Heart left ventricle (tissue), 16 donors: ENCODE data around the gene EXOC4. TPM values are rescaled to one million over a fixed set of nuclear protein-coding genes. Genes with fewer than 3 reads are reported as not detected.

Experiments used
- ATAC-seq, 4 donors: fragments of 200-7000 bp; cut with Tn5 transposase; one replicate each; pipeline ENCODE4 v1.9.1; 2020 to 2022; ENCODE audit warnings: moderate library complexity in 4 of 4, mild to moderate bottlenecking in 3 of 4, moderate number of reproducible peaks in 1 of 4
- DNase-seq, 5 donors: peaks; one replicate each; pipeline ENCODE4 v3.0.0-alpha.2; 2020
- H3K27ac ChIP-seq, 12 donors: fragments of 200-600 bp; sonication (generic) in 4 of 12; one replicate each; pipeline versions ENCODE4 v1.5.0 to v1.8.0; 2016 to 2022; ENCODE audit warnings: mild to moderate bottlenecking in 2 of 12
- H3K27me3 ChIP-seq, 9 donors: fragments of 200-600 bp; sonication (generic) in 2 of 9; one replicate each; pipeline versions ENCODE4 v1.5.1 to v1.8.0; 2016 to 2022; ENCODE audit warnings: mild to moderate bottlenecking in 3 of 9
- H3K36me3 ChIP-seq, 9 donors: fragments of 200-600 bp; sonication (generic) in 2 of 9; one replicate each; pipeline versions ENCODE4 v1.5.0 to v1.8.0; 2018 to 2022; ENCODE audit warnings: mild to moderate bottlenecking in 2 of 9
- H3K4me1 ChIP-seq, 12 donors: fragments of 200-600 bp; sonication (generic) in 4 of 12; one replicate each; pipeline versions ENCODE4 v1.5.0 to v1.8.0; 2016 to 2022; ENCODE audit warnings: mild to moderate bottlenecking in 3 of 12
- H3K4me3 ChIP-seq, 12 donors: fragments of 200-600 bp; sonication (generic) in 4 of 12; one replicate each; pipeline versions ENCODE4 v1.5.0 to v1.8.0; 2017 to 2022; ENCODE audit warnings: mild to moderate bottlenecking in 9 of 12, moderate library complexity in 4 of 12
- H3K9me3 ChIP-seq, 12 donors: fragments of 200-600 bp; sonication (generic) in 4 of 12; one replicate each; pipeline versions ENCODE4 v1.5.0 to v1.8.0; 2016 to 2022; ENCODE audit warnings: mild to moderate bottlenecking in 1 of 12
- POLR2A ChIP-seq, 2 donors: fragments of 450-650 bp; IDR thresholded peaks; one replicate each; pipeline ENCODE4 v1.6.1; 2017; ENCODE audit warnings: antibody characterized with exemption in 2 of 2, mild to moderate bottlenecking in 2 of 2, moderate library complexity in 2 of 2
- WGBS, 4 donors: extraction: QIAGEN DNeasy Blood & Tissue Kit in 2 of 4; methylation state at CpG; one replicate each; pipeline versions ENCODE4 v1.1.5 to v1.1.7; 2013 to 2018; 5-methylcytosine and 5-hydroxymethylcytosine counted together
- intact Hi-C, 10 donors: fragments of 100-400 bp; cut with DNase I; formaldehyde crosslinking; loops; one replicate each; pipeline versions ENCODE4 v1.11.1 to v1.14.2; 2022
- polyA plus RNA-seq, 2 donors: library from polyadenylated mRNA; stranded (reverse); fragments of 200-250 nt; gene quantifications; one replicate each; pipeline ENCODE4 v1.2.3, GENCODE V29; 2013
- total RNA-seq, 9 donors: library from RNA; depleted of rRNA in 2 of 9; stranded (reverse); fragments of >200 nt in 2 of 9; fragmentation: NEBNext Ultra II Directional in 3 of 9; extraction: Animal tissue kit (Norgen Biotek cat#: 25700) in 3 of 9; gene quantifications; one replicate each; pipeline versions ENCODE4 v1.1.0 to v1.2.4, GENCODE V29; 2016 to 2023
- TF ChIP-seq, protein P1 (sequence below), 12 donors: fragments of 200-600 bp; sonication (generic) in 4 of 12; IDR thresholded peaks; one replicate each; pipeline versions ENCODE4 v1.5.0 to v1.8.0; 2018 to 2022; ENCODE audit warnings: antibody characterized with exemption in 12 of 12, mild to moderate bottlenecking in 5 of 12
- donor health status: ischemic (EF 13 %, LVEDD 7.1; RV severe dilation, severe dysfunction).
- donor health status: healthy with polysubstance abuse.
- donor health status: DM: no; HTN: yes; CAD: no.
- donor health status: DM: no; HTN: no; CAD: no.
- donor health status: ischemic (EF 25% LVEDD 6.9; RV normal size, moderate dysfunction).
- donor health status: ischemic (EF 25% LVEDD 5.7; RV mildly dilated, moderate dysfunction).
- donor health status: healthy.
- donor health status: DM: yes; HTN: yes; CAD: no.
- donor health status: ischemic (EF 35%, LVEDD 5.7; RV mildly dilated, moderate dysfunction).
- donor health status: nonischemic (EF 11% LVEDD 7.7; RV severe dilation, severe dysfunction).
- donor health status: DM: yes; HTN: yes; CAD: no.
- donor health status: PGD.
- donor health status: ischemic (EF 29% LVEDD 5.4; RV normal size, mild dysfunction).
- donor health status: nonischemic (EF 23%, LVEDD 6.1; RV moderate dilation, normal function).

The EXOC4 gene
- total and polyA plus RNA-seq, 11 donors = 8.8 to 61.2 (median 33.8) TPM

DNA sequence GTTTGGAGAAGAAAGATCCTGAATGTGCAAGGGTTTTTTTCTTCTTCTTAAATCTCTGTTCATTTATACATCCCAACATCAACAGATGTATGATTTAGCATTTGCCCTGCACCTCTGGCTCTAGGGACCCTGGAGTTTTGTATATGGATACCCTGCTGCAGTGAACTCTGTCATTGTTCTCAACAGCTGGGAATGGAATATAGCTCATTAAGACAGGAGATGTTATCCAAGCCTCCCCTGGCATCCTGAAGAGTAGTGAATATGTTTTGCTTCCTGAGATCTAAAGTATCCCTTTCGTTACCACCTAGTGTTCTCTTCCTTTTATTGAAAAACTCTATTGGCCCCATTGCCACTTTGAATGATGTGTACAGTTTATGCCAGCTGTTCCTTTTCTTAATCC is 275.9 kb downstream of the EXOC4 start:
- ATAC-seq (no peak), DNase-seq (no peak)
- peaks cover 0 to 25% (median 8%) of the 10 kb centered on the region in 12 donors for H3K4me1 ChIP-seq
- no peaks in the 10 kb centered on the region for H3K9me3 ChIP-seq
- TF ChIP-seq POLR2A (IDR thresholded peaks at IDR 0.05) = no peak
- TF ChIP-seq, protein P1, sequence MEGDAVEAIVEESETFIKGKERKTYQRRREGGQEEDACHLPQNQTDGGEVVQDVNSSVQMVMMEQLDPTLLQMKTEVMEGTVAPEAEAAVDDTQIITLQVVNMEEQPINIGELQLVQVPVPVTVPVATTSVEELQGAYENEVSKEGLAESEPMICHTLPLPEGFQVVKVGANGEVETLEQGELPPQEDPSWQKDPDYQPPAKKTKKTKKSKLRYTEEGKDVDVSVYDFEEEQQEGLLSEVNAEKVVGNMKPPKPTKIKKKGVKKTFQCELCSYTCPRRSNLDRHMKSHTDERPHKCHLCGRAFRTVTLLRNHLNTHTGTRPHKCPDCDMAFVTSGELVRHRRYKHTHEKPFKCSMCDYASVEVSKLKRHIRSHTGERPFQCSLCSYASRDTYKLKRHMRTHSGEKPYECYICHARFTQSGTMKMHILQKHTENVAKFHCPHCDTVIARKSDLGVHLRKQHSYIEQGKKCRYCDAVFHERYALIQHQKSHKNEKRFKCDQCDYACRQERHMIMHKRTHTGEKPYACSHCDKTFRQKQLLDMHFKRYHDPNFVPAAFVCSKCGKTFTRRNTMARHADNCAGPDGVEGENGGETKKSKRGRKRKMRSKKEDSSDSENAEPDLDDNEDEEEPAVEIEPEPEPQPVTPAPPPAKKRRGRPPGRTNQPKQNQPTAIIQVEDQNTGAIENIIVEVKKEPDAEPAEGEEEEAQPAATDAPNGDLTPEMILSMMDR (IDR thresholded peaks at IDR 0.05) = no peak
- H3K27ac ChIP-seq = no peak overlapping the region
- no peaks in the 10 kb centered on the region for H3K36me3 ChIP-seq
- intact Hi-C loops = no loop called here
- WGBS, 4 donors = 56 to 69% (median 63%) methylated on average over 1 of the region's 1 CpG
- H3K27me3 ChIP-seq = no peaks in the 10 kb centered on the region
- no peak overlapping the region for H3K4me3 ChIP-seq

DNA sequence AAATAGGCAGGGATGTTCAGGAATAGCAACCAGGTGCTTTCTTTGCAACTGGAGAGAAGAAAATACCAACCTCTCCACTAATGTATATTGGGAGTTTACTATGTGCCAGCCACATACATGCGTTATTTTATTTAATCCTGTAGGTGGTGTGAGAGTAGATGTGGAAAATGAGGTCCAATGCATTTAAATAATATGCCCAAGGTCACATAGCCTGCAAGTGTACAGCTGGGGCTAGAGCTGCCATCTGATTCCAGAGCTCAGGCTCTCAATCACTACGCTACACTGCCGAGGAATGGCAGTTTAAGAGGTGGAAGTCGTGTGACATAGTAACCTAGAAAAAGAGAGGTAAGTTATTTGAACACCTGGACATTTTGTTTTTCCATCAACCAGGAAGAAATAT is 277.0 kb downstream of the EXOC4 start:
- Histone ChIP-seq H3K36me3 (no peaks in the 10 kb centered on the region), H3K9me3 (no peaks in the 10 kb centered on the region), H3K4me1 (peaks cover 0 to 28% (median 8%) of the 10 kb centered on the region in 12 donors), H3K27ac (no peak overlapping the region), H3K27me3 (no peaks in the 10 kb centered on the region), H3K4me3 (no peak overlapping the region)
- peak in 3 of 4 donors; percentile 37 to 53 (median 51) for ATAC-seq
- intact Hi-C loops = no loop called here
- TF ChIP-seq POLR2A (IDR thresholded peaks at IDR 0.05) = no peak
- TF ChIP-seq, protein P1 (IDR thresholded peaks at IDR 0.05) = no peak
- no peak for DNase-seq
- 48 to 67% (median 55%) methylated on average over 4 of the region's 4 CpGs for WGBS, 4 donors

DNA sequence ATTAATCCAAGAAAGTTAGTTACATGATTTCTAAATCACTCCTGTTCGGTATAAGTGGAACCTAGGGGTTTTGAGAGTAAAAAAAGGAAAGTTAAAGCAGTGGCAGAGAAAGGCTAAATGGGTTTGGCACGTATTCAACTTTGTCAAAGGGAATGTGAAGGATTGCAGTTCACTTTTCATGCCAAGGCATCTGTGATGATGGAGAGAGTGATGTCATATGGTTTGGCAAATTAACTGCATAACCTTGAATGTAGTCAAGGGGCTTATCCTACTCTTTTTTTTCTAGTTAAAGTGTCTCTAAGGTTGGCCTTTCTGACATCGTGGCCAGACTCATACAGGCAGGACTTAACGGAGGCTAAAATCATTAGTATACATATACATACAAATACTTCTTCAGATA is 277.8 kb downstream of the EXOC4 start:
- H3K36me3 ChIP-seq = no peaks in the 10 kb centered on the region
- ATAC-seq (peak; percentile 27 to 61 (median 55)), DNase-seq (peak in 1 of 5 donors; percentile 7)
- intact Hi-C loops = no loop called here
- WGBS, 4 donors = 42 to 54% (median 45%) methylated on average over 4 of the region's 4 CpGs
- H3K4me1 ChIP-seq = peaks cover 0 to 28% (median 8%) of the 10 kb centered on the region in 12 donors
- TF ChIP-seq, protein P1 (IDR thresholded peaks at IDR 0.05) = no peak
- TF ChIP-seq POLR2A (IDR thresholded peaks at IDR 0.05) = no peak
- no peak overlapping the region for H3K27ac ChIP-seq
- no peaks in the 10 kb centered on the region for H3K9me3 ChIP-seq
- no peak overlapping the region for H3K4me3 ChIP-seq
- no peaks in the 10 kb centered on the region for H3K27me3 ChIP-seq

GRCh38 chr7:133534816-133535215 is 281.9 kb downstream of the EXOC4 start:
- no peaks in the 10 kb centered on the region for H3K27me3 ChIP-seq
- DNase-seq (no peak), ATAC-seq (no peak)
- intact Hi-C loops = no loop called here
- H3K4me1 ChIP-seq = peaks cover 0 to 28% (median 6%) of the 10 kb centered on the region in 12 donors
- H3K4me3 ChIP-seq = no peak overlapping the region
- TF ChIP-seq, protein P1 (IDR thresholded peaks at IDR 0.05) = no peak
- no peak for TF ChIP-seq POLR2A (IDR thresholded peaks at IDR 0.05)
- H3K36me3 ChIP-seq = no peaks in the 10 kb centered on the region
- WGBS, 4 donors = 93 to 97% (median 95%) methylated on average over 5 of the region's 5 CpGs
- no peaks in the 10 kb centered on the region for H3K9me3 ChIP-seq
- H3K27ac ChIP-seq = no peak overlapping the region
